ENCODE results near the gene AGTRAP. TPM values are rescaled to one million over a fixed set of nuclear protein-coding genes. Genes with fewer than 3 reads are reported as not detected.
A peak's percentile ranks its signal among the peaks of the same experiment; 100 is the strongest.

The AGTRAP gene
- total RNA-seq, 1 donor from 2014 or later = 64.5 TPM

- H3K9me3 ChIP-seq = no peaks in the 10 kb centered on the region
- ATAC-seq (peak; percentile 88 to 92), DNase-seq (no peak)
- no peaks in the 10 kb centered on the region for H3K36me3 ChIP-seq
- TF ChIP-seq CTCF (IDR thresholded peaks at IDR 0.05) = no peak
- H3K4me3 ChIP-seq = peak overlapping the region; percentile 46
- intact Hi-C loops (cut with DNase I) = no loop called here
- peaks cover 60% of the 10 kb centered on the region for H3K4me1 ChIP-seq
- H3K27ac ChIP-seq = peak overlapping the region; percentile 88
- no peaks in the 10 kb centered on the region for H3K27me3 ChIP-seq (ENCODE audit: low read depth)
Measured at GRCh38 chr1:11730429-11730891, 5.5 kb upstream of the AGTRAP start.

- peaks cover 60% of the 10 kb centered on the region for H3K4me1 ChIP-seq
- no peak for TF ChIP-seq CTCF (IDR thresholded peaks at IDR 0.05)
- H3K4me3 ChIP-seq = peak overlapping the region; percentile 46
- H3K27ac ChIP-seq = peak overlapping the region; percentile 88
- H3K27me3 ChIP-seq (ENCODE audit: low read depth) = no peaks in the 10 kb centered on the region
- no peaks in the 10 kb centered on the region for H3K9me3 ChIP-seq
- H3K36me3 ChIP-seq = no peaks in the 10 kb centered on the region
- peak in 1 of 2 donors; percentile 48 for ATAC-seq
- intact Hi-C loops (cut with DNase I) = no loop called here
- DNase-seq = peak; percentile 74
Measured at GRCh38 chr1:11731691-11732283, 4.1 kb upstream of the AGTRAP start.

- Histone ChIP-seq H3K27me3 (ENCODE audit: low read depth) (no peaks in the 10 kb centered on the region), H3K36me3 (no peaks in the 10 kb centered on the region), H3K4me3 (no peak overlapping the region), H3K4me1 (peaks cover 74% of the 10 kb centered on the region), H3K9me3 (no peaks in the 10 kb centered on the region), H3K27ac (peak overlapping the region; percentile 88)
- intact Hi-C loops (cut with DNase I) = no loop called here
- no peak for ATAC-seq
- DNase-seq = no peak
- no peak for TF ChIP-seq CTCF (IDR thresholded peaks at IDR 0.05)
Measured at GRCh38 chr1:11733306-11733705, 2.6 kb upstream of the AGTRAP start.

GRCh38 chr1:11735531-11735853, 444 bp upstream of the AGTRAP start:
- Histone ChIP-seq H3K36me3 (no peaks in the 10 kb centered on the region), H3K4me3 (peak overlapping the region; percentile 90), H3K4me1 (peaks cover 71% of the 10 kb centered on the region), H3K27me3 (ENCODE audit: low read depth) (no peaks in the 10 kb centered on the region), H3K9me3 (no peaks in the 10 kb centered on the region), H3K27ac (peak overlapping the region; percentile 91)
- ATAC-seq (no peak), DNase-seq (no peak)
- TF ChIP-seq CTCF (IDR thresholded peaks at IDR 0.05) = no peak
- intact Hi-C loops (cut with DNase I) = no loop called here

GRCh38 chr1:11736746-11737639, 1.1 kb downstream of the AGTRAP start:
- Histone ChIP-seq H3K27me3 (ENCODE audit: low read depth) (no peaks in the 10 kb centered on the region), H3K9me3 (no peaks in the 10 kb centered on the region), H3K27ac (peak overlapping the region; percentile 91), H3K36me3 (no peaks in the 10 kb centered on the region), H3K4me1 (peaks cover 70% of the 10 kb centered on the region), H3K4me3 (peak overlapping the region; percentile 90)
- no peak for TF ChIP-seq CTCF (IDR thresholded peaks at IDR 0.05)
- DNase-seq = peak; percentile 75
- peak; percentile 65 to 72 for ATAC-seq
- intact Hi-C loops (cut with DNase I) = no loop called here

Measured in lower lobe of right lung (tissue), 2 donors.